22Rv1 (cell line): ENCODE measurements around the gene BAIAP3.

Source experiments
- ZFX ChIP-seq: fragments of 450-650 bp; IDR thresholded peaks from 2 replicates; pipeline ENCODE4 v1.6.1; 2017; ENCODE audit warnings: antibody characterized with exemption, borderline replicate concordance
- TF ChIP-seq, protein P1 (sequence below): fragments of 450-650 bp; IDR thresholded peaks from 2 replicates; pipeline ENCODE4 v1.5.1; 2017; ENCODE audit warnings: mild to moderate bottlenecking

DNA sequence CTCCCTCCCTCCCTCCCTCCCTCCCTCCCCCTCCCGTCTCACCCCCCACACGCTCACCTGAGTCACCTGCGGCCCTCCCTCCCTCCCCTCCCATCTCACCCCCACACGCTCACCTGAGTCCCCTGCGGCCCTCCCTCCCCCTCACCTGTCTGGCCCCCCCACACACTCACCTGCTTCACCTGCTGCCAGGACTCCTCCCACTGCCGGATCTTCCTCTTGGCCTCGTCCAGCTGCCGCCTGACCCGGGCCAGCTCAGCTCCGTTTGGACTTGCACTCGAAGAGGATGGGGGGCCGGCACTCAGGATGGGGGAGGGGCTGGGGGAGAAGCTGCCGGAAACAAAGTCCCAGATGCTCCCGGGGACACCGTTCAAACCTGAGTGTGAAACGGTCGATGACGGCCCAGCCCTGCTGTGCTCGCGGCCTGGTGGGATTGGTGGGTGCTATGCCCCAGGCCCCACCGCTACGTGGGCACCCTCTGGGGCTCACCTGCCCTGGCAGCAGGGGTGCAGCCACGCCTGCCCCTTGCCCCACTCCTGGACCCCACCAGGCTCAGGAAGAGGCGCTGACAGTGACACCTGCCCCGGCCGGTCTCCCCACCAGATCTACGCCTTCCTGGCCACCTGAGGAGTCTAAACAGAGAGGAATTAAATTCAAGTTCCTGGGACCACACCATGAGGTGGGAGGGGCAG, 34.2 kb downstream of the BAIAP3 start:
- TF ChIP-seq, protein P1, sequence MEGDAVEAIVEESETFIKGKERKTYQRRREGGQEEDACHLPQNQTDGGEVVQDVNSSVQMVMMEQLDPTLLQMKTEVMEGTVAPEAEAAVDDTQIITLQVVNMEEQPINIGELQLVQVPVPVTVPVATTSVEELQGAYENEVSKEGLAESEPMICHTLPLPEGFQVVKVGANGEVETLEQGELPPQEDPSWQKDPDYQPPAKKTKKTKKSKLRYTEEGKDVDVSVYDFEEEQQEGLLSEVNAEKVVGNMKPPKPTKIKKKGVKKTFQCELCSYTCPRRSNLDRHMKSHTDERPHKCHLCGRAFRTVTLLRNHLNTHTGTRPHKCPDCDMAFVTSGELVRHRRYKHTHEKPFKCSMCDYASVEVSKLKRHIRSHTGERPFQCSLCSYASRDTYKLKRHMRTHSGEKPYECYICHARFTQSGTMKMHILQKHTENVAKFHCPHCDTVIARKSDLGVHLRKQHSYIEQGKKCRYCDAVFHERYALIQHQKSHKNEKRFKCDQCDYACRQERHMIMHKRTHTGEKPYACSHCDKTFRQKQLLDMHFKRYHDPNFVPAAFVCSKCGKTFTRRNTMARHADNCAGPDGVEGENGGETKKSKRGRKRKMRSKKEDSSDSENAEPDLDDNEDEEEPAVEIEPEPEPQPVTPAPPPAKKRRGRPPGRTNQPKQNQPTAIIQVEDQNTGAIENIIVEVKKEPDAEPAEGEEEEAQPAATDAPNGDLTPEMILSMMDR = no peak
- TF ChIP-seq ZFX = no peak
